HG03460 (cell line): ENCODE data around the gene TRPM3.
"Not testable (repeated sequence)": the region's sequence is repeated elsewhere in the genome, so short reads cannot be mapped to it uniquely, and the experiment has no call there.

Source experiments
- ATAC-seq: cut with Tn5 transposase; IDR thresholded peaks from one replicate; pipeline ENCODE4 v1.9.1; 2021; ENCODE audit not compliant: unreplicated experiment

The TRPM3 gene

GRCh38 chr9:71001780-71002386 lies 119.5 kb downstream of the TRPM3 start:
- ATAC-seq: no peak

GRCh38 chr9:70998962-70999361 lies 122.5 kb downstream of the TRPM3 start:
- no peak for ATAC-seq

GRCh38 chr9:70995511-70995910 lies 125.9 kb downstream of the TRPM3 start:
- ATAC-seq: no peak

GRCh38 chr9:70994582-70994981 lies 126.8 kb downstream of the TRPM3 start:
- no peak for ATAC-seq

- no peak for ATAC-seq
Measured at GRCh38 chr9:70988551-70988950, 132.9 kb downstream of the TRPM3 start.

GRCh38 chr9:70987986-70988385 lies 133.4 kb downstream of the TRPM3 start:
- ATAC-seq: no peak

- ATAC-seq: no peak
Measured at GRCh38 chr9:70986984-70987383, 134.4 kb downstream of the TRPM3 start.

GRCh38 chr9:70983723-70984295 lies 137.6 kb downstream of the TRPM3 start:
- no peak for ATAC-seq

- no peak for ATAC-seq
Measured at GRCh38 chr9:70981312-70981711, 140.1 kb downstream of the TRPM3 start.

GRCh38 chr9:70979966-70980365 lies 141.5 kb downstream of the TRPM3 start:
- no peak for ATAC-seq

- no peak for ATAC-seq
Measured at GRCh38 chr9:70978085-70978484, 143.3 kb downstream of the TRPM3 start.

GRCh38 chr9:70975821-70976220 lies 145.6 kb downstream of the TRPM3 start:
- no peak for ATAC-seq

GRCh38 chr9:70971723-70972122 lies 149.7 kb downstream of the TRPM3 start:
- ATAC-seq: no peak

GRCh38 chr9:70966380-70966779 lies 155.0 kb downstream of the TRPM3 start:
- ATAC-seq: not testable (repeated sequence)

- ATAC-seq: no peak
Measured at GRCh38 chr9:70964861-70965260, 156.6 kb downstream of the TRPM3 start.

GRCh38 chr9:70963554-70963953 lies 157.9 kb downstream of the TRPM3 start:
- no peak for ATAC-seq

- no peak for ATAC-seq
Measured at GRCh38 chr9:70962761-70963440, 158.5 kb downstream of the TRPM3 start.

GRCh38 chr9:70959366-70959765 lies 162.1 kb downstream of the TRPM3 start:
- ATAC-seq: no peak

GRCh38 chr9:70954596-70955143 lies 166.8 kb downstream of the TRPM3 start:
- ATAC-seq: no peak

- no peak for ATAC-seq
Measured at GRCh38 chr9:70954126-70954525, 167.3 kb downstream of the TRPM3 start.

GRCh38 chr9:70951749-70952727 lies 169.4 kb downstream of the TRPM3 start:
- ATAC-seq: no peak
